PC-9 (cell line): Measurements from ENCODE around the gene VGLL4.

Experiments
- CTCF ChIP-seq: fragments of 200-600 bp; sonication (generic); conservative IDR thresholded peaks from 2 replicates; pipeline ENCODE4 v1.6.1; 2017; ENCODE audit warnings: mixed run types, antibody characterized with exemption, mild to moderate bottlenecking, moderate library complexity
- EZH2 ChIP-seq: fragments of 200-600 bp; sonication (generic); IDR thresholded peaks from 2 replicates; pipeline ENCODE4 v1.8.0; 2017; ENCODE audit warnings: antibody characterized with exemption, low read depth

- TF ChIP-seq CTCF (no peak), EZH2 (no peak)
Observed at GRCh38 chr3:11558411-11558903, 85.3 kb downstream of the VGLL4 start.
